Measurements from ENCODE around the gene GNG14. TPM values are rescaled to one million over a fixed set of nuclear protein-coding genes. Genes with fewer than 3 reads are reported as not detected.

The GNG14 gene
- total RNA-seq (2014; rRNA removed; shearing (Covaris generic)): 2.1 TPM in 1 of 2 replicates, not detected in the other

DNA sequence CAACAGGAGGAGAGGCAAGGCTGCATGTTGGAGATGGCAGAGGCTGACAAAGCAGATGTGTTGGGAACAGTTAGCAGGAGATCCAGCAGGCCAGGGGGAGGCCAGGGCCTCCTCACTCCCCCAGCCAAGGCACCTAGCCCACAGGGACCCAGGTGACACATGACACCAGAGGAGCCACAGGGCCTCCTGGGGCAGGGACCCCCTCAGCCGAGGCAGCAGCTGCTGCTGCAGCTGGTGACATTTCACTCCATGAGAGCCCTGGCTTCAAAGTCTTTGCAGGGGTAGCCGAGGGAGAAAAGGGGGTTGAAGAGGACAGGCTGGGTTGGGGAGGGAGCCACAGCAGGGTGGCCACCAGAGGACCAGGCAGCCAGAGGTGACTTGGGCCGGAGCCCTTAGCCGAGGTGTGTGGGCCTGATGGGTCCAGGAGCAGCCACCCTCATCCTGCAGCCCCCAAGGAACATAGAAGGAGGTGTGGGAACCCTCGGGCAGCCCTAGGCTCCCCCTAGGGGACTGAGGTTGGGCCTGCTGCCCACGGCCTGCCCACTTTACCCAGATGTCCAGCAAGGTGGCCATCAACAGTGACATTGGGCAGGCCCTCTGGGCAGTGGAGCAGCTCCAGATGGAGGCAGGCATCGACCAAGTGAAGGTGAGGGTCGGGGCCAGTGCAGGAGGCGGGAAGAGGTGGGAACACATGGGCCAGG lies at the start of gene GNG14:
TSS of gene GNG14 (plus strand) at position 503 of the 701 bp plus-strand sequence. CDS start at position 554, 51 bp downstream.

DNA sequence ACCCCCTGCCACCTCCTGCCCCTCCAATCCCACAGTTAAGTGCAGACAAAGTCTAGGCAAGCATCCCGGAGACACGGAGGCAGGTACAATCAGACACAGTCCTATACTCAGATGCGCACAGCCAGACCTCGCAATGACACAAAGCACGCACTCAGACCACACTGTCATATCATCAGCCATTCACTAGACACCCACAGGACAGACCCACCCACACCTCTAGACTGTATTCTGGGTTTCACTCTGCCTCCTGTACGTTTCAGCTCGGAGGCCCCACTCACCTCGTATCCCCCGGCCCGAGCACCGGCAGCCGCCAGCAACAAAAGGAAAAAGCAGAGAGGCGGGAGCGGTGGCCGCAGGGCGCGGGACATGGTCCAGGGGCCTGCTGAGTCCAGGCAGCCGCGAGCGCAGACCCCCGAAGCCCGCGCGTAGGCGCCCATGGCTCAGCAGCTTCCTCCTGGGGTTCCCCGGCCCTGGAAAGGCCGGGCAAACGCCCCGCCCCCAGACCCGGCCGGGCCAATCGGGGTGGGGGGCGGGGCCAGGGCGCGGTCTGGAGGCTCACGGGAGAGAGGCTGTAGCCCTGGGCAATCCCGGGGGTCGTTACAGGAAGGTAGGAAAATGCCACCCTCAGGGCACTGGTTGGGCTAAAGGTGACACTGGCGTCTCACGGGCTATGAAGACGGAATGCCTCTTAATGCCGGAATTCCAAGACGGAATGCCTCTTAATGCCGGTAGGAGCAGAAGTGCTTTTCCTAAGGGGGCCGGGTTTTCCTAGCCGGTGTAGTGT lies 21.3 kb upstream of the GNG14 start, which contains the start of the genes MAN2B1 and WDR83:
TSS of gene MAN2B1 (minus strand) at position 478 of the 784 bp plus-strand sequence. CDS start at position 437, 41 bp downstream.
TSS of gene WDR83 (plus strand) at position 543 of the 784 bp plus-strand sequence. CDS start 2,984 bp downstream, outside the sequence.

DNA sequence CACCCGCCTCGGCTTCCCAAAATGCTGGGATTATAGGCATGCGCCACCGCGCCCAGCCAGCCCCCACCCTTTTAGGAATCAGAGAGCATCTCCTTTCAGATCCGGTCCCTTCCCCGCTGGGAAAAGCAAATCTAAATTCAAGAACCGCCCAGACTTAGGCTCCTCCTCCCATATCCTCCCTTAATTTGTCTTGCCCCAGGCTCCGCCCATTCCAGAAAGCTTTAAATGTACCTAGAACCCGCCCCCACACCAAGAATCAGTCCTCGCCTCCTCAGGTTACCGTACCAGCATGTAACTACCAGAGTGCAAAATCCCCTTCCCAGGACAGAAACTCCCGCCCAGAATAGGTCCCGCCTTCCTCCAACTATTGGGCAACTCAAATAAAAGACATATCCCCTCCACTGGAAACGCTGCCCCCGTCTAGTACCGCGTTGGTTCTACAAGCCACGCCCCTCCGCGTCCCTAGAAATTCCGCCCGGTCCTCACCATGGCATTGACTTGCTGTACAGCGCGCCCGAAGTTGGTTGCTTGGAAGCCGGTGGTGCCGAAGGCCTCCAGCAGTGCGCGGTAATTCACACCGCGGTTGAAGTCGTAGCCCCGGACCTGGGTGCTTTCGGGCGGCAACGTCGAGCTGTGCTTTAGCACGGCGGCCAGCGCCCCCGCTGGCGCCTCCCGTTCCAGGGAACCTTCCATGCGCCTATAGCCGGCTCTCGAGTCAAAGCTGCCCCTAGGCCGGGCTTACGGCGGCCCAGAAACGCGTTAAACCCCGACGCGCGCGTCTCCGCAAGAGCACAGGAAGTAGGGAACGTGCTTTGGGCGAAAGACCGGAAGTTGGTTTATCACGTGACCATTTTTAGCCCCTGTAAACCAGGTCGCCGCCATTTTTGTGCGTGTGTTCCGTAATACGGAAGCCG lies 6.5 kb upstream of the GNG14 start, which contains the start of gene DHPS:
TSS of gene DHPS (minus strand) at position 807 of the 914 bp plus-strand sequence. CDS start at position 693, 114 bp downstream.

DNA sequence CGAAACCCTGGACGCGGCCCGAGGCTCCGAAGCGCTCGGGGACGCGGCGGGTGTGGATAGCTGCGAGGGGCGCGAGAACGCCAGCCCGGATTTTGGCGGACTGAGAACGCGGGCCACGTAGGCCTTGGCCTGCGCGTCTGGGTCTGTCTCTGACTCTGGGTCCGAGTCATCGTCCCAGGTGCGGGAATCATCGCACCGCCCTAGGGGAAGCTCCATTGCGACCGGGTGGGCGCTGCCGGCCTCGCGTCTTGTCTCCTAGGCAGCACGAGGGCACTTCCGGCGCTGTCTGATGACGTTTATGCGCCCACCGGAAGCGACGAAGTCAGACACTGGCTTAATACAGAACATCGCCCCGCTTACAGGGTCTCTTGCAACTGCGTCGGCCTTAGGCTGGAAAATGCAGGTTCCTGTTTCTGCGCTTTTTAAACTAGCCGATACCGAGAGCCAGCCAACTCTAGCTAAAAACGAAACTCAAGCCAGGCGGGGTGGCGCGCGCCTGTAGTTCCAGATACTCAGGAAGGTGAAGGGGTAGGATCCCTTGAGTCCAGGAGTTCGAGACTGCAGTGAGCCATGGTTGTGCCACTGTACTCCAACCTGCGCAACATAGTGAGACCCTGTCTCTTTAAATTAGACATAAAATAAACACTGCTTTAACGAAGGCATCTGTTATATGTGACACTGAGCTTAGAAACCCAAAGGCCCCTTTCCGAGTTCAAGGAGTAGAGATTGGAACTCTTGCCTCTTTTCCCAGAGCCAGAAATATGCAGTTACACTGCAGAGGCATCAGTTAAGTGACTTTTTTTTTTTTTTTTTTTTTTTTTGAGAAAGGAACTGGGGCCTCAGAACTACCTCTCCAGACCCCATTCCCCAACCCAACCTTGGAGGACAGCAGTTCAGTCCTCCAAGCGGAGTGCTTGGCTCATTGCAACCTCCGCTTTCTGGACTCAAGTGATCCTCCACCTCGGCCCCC lies 8.9 kb downstream of the GNG14 start, which contains the start of gene FBXW9:
TSS of gene FBXW9 (minus strand) at position 266 of the 970 bp plus-strand sequence. CDS start at position 216, 50 bp downstream.

DNA sequence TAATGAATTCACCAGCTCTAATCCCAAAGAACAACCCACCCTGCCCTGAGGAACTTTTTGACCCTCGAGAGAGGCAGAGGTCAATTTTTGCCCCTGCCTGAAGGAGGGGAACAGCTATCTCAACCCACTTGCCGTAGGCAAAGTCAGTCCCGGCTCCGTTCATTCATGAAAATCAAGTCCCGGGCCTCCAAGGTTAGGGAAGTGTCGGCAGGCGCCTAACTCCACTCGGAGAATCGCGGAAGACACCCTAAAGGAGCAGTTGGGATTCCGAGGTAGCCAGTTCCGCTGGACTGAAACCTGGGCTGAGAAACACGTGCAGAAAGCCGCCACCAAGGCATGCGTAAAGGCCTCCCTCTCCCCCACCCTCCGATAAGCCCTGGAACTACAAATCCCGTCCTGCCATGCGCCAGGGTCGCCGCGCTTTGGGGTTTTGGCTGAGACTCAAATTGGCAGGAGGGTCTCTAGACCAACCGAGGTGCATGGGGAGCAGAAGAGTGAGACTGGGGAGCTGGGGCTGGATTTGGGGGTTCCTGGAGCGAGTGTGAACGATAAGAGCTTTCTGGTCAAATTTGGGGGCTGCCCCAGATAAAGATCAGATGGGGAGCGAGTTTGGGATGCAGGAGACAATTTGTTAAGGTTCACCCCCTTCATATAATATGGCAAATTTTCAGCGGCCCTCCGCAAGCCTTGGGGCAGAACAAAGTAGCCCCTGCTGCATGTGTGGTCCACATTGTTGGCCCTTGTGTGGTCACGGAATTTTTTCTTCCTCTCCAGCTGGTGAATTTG lies 36.0 kb downstream of the GNG14 start, which contains the start of gene TNPO2:
TSS of gene TNPO2 (minus strand) at position 292 of the 786 bp plus-strand sequence. CDS start 2,955 bp downstream, outside the sequence.

DNA sequence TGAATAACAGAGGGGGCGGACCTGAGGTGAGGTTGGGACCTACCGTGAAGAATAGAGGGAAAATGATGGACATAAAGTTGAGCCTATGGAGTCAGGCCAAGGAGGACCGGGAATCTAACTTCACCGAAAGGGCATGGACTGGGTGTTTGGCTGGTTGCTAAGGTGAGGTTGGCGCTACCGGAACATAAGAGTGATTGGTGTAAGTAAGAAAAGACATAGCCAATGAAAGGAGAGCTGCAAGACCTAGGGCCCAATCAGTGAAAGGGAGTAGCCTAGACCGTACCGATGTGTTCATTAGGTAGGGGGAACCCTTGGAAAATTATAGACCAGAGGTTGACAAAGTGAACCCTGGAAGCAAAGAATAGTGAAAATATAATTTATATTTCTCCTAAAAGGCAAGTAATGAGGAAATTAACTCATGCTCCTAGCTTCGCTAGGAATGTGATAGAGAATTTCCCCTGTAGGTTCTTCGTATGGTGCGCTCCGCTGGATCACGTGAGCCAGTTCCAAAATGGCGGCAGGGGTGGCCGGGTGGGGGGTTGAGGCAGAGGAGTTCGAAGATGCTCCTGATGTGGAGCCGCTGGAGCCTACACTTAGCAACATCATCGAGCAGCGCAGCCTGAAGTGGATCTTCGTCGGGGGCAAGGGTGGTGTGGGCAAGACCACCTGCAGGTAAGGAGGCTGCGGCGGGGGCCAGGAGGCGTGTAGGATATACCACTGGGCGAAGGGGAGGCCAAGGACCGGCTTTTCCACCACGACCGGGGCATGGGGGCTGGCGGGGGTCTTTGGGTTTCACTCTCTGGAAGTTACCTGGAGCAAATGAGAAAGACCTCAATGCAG lies 49.4 kb downstream of the GNG14 start, which contains the start of gene GET3:
TSS of gene GET3 (plus strand) at position 503 of the 840 bp plus-strand sequence. CDS start at position 512, 9 bp downstream.

Small RNA genes lying within 50 kb of the gene (small RNA-seq; reads per million reads assigned to genes)
- gene SNORD41: 311 reads per million, percentile 98 among the genes with 10 or more reads in this experiment

Other genes starting within 250 kb of the GNG14 start
- 2.2 and 2.5 TPM in 2 replicates for gene ZNF443, start 247.0 kb upstream of the GNG14 start, total RNA-seq (2014; rRNA removed; shearing (Covaris generic))
- gene ZNF709, start 203.2 kb upstream of the GNG14 start, total RNA-seq (2014; rRNA removed; shearing (Covaris generic)): 0.45 and 0.98 TPM in 2 replicates
- gene ZNF564, start 136.5 kb upstream of the GNG14 start, total RNA-seq (2014; rRNA removed; shearing (Covaris generic)): 3.4 TPM in 2 replicates
- gene ZNF490, start 77.2 kb upstream of the GNG14 start, total RNA-seq (2014; rRNA removed; shearing (Covaris generic)): 8.4 and 12.2 TPM in 2 replicates
- 12.5 and 16.3 TPM in 2 replicates for gene ZNF791, start 77.1 kb upstream of the GNG14 start, total RNA-seq (2014; rRNA removed; shearing (Covaris generic))
- gene MAN2B1, start 21.3 kb upstream of the GNG14 start, total RNA-seq (2014; rRNA removed; shearing (Covaris generic)): 50.7 and 54.4 TPM in 2 replicates
- gene WDR83, start 21.2 kb upstream of the GNG14 start, total RNA-seq (2014; rRNA removed; shearing (Covaris generic)): 52.2 and 53.5 TPM in 2 replicates
- gene DHPS, start 6.1 kb upstream of the GNG14 start, total RNA-seq (2014; rRNA removed; shearing (Covaris generic)): 193 and 202 TPM in 2 replicates
- gene FBXW9, start 8.6 kb downstream of the GNG14 start, total RNA-seq (2014; rRNA removed; shearing (Covaris generic)): 34.6 and 41.0 TPM in 2 replicates
- gene TNPO2, start 35.9 kb downstream of the GNG14 start, total RNA-seq (2014; rRNA removed; shearing (Covaris generic)): 39.9 and 41.8 TPM in 2 replicates
- gene TRIR, start 46.7 kb downstream of the GNG14 start, total RNA-seq (2014; rRNA removed; shearing (Covaris generic)): 639 and 708 TPM in 2 replicates
- gene GET3, start 49.5 kb downstream of the GNG14 start, total RNA-seq (2014; rRNA removed; shearing (Covaris generic)): 128 and 132 TPM in 2 replicates
- gene BEST2, start 63.8 kb downstream of the GNG14 start, total RNA-seq (2014; rRNA removed; shearing (Covaris generic)): not detected in 2 replicates
- gene HOOK2, start 87.6 kb downstream of the GNG14 start, total RNA-seq (2014; rRNA removed; shearing (Covaris generic)): 21.1 and 25.3 TPM in 2 replicates
- gene JUNB, start 103.5 kb downstream of the GNG14 start, total RNA-seq (2014; rRNA removed; shearing (Covaris generic)): 171 and 236 TPM in 2 replicates
- 319 and 370 TPM in 2 replicates for gene PRDX2, start 113.8 kb downstream of the GNG14 start, total RNA-seq (2014; rRNA removed; shearing (Covaris generic))
- not detected in 2 replicates for gene THSD8, start 114.1 kb downstream of the GNG14 start, total RNA-seq (2014; rRNA removed; shearing (Covaris generic))
- gene RNASEH2A, start 118.6 kb downstream of the GNG14 start, total RNA-seq (2014; rRNA removed; shearing (Covaris generic)): 96.4 and 96.8 TPM in 2 replicates
- not detected in 2 replicates for gene RTBDN, start 146.6 kb downstream of the GNG14 start, total RNA-seq (2014; rRNA removed; shearing (Covaris generic))
- gene MAST1, start 150.5 kb downstream of the GNG14 start, total RNA-seq (2014; rRNA removed; shearing (Covaris generic)): 0.45 and 2.2 TPM in 2 replicates
- 47.9 and 68.7 TPM in 2 replicates for gene DNASE2, start 193.5 kb downstream of the GNG14 start, total RNA-seq (2014; rRNA removed; shearing (Covaris generic))
- gene KLF1, start 199.2 kb downstream of the GNG14 start, total RNA-seq (2014; rRNA removed; shearing (Covaris generic)): not detected in 2 replicates
- gene GCDH, start 203.2 kb downstream of the GNG14 start, total RNA-seq (2014; rRNA removed; shearing (Covaris generic)): 39.7 and 47.5 TPM in 2 replicates
- gene SYCE2, start 231.3 kb downstream of the GNG14 start, total RNA-seq (2014; rRNA removed; shearing (Covaris generic)): 2.4 and 3.1 TPM in 2 replicates
- gene FARSA, start 245.7 kb downstream of the GNG14 start, total RNA-seq (2014; rRNA removed; shearing (Covaris generic)): 283 and 317 TPM in 2 replicates

Measured in A375 (cell line).